Neural progenitor cell (in vitro differentiated cells): ENCODE data around the gene WFDC2.
"Not testable (repeated sequence)": the region's sequence is repeated elsewhere in the genome, so short reads cannot be mapped to it uniquely, and the experiment has no call there.

Experiments used
- EZH2 ChIP-seq: fragments of 200-600 bp; sonication (generic); IDR thresholded peaks from 2 replicates; pipeline ENCODE4 v1.6.1; 2017; ENCODE audit warnings: antibody characterized with exemption, mild to moderate bottlenecking, moderate library complexity
- TF ChIP-seq, protein P1 (sequence below): fragments of 200-600 bp; sonication (generic); IDR thresholded peaks from 2 replicates; pipeline ENCODE4 v1.5.1; 2017; ENCODE audit warnings: antibody characterized with exemption, mild to moderate bottlenecking

DNA sequence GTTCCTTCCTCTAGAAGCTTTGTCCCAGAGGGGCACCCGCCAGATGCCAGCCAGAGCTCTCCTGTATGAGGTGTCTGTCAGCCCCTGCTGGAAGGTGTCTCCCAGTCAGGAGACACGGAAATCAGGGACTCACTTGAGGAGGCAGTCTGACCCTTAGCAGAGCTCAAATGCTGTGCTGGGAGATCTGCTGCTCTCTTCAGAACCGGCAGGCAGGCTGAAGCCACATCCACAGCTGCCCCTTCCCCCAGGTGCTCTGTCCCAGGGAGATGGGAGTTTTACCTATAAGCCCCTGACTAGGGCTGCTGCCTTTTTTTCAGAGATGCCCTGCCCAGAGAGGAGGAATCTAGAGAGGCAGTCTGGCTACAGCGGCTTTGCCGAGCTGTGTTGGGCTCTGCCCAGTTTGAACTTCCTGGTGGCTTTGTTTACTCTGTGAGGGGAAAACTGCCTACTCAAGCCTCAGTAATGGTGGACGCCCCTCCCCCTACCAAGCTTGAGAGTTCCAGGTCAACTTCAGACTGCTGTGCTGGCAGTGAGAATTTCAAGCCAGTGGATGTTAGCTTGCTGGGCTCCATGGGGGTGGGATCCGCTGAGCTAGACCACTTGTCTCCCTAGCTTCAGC is 8.1 kb downstream of the WFDC2 start:
- TF ChIP-seq, protein P1, sequence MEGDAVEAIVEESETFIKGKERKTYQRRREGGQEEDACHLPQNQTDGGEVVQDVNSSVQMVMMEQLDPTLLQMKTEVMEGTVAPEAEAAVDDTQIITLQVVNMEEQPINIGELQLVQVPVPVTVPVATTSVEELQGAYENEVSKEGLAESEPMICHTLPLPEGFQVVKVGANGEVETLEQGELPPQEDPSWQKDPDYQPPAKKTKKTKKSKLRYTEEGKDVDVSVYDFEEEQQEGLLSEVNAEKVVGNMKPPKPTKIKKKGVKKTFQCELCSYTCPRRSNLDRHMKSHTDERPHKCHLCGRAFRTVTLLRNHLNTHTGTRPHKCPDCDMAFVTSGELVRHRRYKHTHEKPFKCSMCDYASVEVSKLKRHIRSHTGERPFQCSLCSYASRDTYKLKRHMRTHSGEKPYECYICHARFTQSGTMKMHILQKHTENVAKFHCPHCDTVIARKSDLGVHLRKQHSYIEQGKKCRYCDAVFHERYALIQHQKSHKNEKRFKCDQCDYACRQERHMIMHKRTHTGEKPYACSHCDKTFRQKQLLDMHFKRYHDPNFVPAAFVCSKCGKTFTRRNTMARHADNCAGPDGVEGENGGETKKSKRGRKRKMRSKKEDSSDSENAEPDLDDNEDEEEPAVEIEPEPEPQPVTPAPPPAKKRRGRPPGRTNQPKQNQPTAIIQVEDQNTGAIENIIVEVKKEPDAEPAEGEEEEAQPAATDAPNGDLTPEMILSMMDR: not testable (repeated sequence)
- TF ChIP-seq EZH2: not testable (repeated sequence)
